ENCODE data around the gene SLC22A23. TPM values are rescaled to one million over a fixed set of nuclear protein-coding genes. Genes with fewer than 3 reads are reported as not detected.

The SLC22A23 gene
- total and polyA plus RNA-seq, 4 donors: 4.9 to 45.4 (median 19.7) TPM

DNA sequence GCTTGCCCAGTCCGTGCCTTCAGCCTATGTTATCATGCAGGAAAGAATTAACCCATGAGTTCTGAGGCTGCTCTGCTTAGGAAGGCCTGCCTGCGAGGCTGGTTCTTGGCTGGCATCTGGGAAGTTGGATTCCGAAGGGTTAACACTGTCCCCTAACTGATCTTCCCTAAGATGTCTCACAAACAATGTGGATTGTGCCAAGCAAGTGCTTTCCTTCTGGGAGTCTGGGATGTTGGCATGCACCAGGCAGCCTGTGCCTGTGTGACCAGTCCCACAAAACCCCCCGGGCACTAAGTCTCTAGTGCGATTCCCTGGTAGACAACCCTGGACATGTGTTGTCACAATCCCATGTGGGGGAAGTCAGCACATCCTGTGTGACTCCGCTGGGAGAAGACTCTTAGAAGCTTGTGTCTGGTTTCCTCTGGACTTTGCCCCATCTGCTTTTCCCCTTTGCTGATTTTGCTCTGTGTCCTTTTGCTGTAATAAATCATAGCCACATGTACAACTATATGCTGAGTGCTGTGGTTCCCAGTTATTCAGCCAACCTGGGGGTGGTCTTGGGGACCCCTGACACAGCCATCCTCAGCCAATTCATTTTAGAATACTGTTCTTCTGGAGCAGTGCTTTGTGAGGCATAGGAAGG is 83.8 kb downstream of the SLC22A23 start:
- H3K36me3 ChIP-seq (ENCODE audit: control insufficient read depth in 4 of 4, insufficient read depth in 3 of 4, low read depth in 1 of 4, low read length in 3 of 4): no peaks in the 10 kb centered on the region
- no peak overlapping the region for H3K4me3 ChIP-seq (ENCODE audit: low read depth in 1 of 3, low read length in 3 of 3)
- H3K27ac ChIP-seq (ENCODE audit: low read depth in 1 of 2, low read length in 2 of 2): peak overlapping the region; percentile 51 to 71
- WGBS: 61% methylated on average over 6 of the region's 6 CpGs
- H3K9me3 ChIP-seq (ENCODE audit: control insufficient read depth in 4 of 4, low read length in 3 of 4): no peaks in the 10 kb centered on the region
- no peaks in the 10 kb centered on the region for H3K27me3 ChIP-seq (ENCODE audit: control insufficient read depth in 4 of 4, insufficient read depth in 4 of 4, low read length in 3 of 4)
- H3K9ac ChIP-seq (ENCODE audit: low read depth in 1 of 2, low read length in 2 of 2): no peak overlapping the region
- H3K4me1 ChIP-seq (ENCODE audit: control insufficient read depth in 4 of 4, insufficient read depth in 4 of 4, low read length in 3 of 4): peaks cover 27 to 61% (median 50%) of the 10 kb centered on the region in 4 donors
- DNase-seq (ENCODE audit: low spot score): no peak
- TF ChIP-seq RXRA (IDR thresholded peaks at IDR 0.05) (peak in 1 of 2 donors; percentile 34), NR2F2 (IDR thresholded peaks at IDR 0.05) (no peak), YY1 (IDR thresholded peaks at IDR 0.05) (no peak), FOXA1 (IDR thresholded peaks at IDR 0.05) (no peak), ZBTB33 (IDR thresholded peaks at IDR 0.05) (no peak), RAD21 (IDR thresholded peaks at IDR 0.05) (peak in 1 of 2 donors; percentile 49), HNF4G (IDR thresholded peaks at IDR 0.05) (peak; percentile 65), SP1 (IDR thresholded peaks at IDR 0.05) (peak; percentile 84), MAX (IDR thresholded peaks at IDR 0.05) (no peak), GABPA (IDR thresholded peaks at IDR 0.05 in 1 of 2, conservative IDR thresholded peaks at IDR 0.05 in 1 of 2) (no peak), HNF4A (conservative IDR thresholded peaks at IDR 0.05) (peak; percentile 74 to 88)
- TF ChIP-seq, protein P1, sequence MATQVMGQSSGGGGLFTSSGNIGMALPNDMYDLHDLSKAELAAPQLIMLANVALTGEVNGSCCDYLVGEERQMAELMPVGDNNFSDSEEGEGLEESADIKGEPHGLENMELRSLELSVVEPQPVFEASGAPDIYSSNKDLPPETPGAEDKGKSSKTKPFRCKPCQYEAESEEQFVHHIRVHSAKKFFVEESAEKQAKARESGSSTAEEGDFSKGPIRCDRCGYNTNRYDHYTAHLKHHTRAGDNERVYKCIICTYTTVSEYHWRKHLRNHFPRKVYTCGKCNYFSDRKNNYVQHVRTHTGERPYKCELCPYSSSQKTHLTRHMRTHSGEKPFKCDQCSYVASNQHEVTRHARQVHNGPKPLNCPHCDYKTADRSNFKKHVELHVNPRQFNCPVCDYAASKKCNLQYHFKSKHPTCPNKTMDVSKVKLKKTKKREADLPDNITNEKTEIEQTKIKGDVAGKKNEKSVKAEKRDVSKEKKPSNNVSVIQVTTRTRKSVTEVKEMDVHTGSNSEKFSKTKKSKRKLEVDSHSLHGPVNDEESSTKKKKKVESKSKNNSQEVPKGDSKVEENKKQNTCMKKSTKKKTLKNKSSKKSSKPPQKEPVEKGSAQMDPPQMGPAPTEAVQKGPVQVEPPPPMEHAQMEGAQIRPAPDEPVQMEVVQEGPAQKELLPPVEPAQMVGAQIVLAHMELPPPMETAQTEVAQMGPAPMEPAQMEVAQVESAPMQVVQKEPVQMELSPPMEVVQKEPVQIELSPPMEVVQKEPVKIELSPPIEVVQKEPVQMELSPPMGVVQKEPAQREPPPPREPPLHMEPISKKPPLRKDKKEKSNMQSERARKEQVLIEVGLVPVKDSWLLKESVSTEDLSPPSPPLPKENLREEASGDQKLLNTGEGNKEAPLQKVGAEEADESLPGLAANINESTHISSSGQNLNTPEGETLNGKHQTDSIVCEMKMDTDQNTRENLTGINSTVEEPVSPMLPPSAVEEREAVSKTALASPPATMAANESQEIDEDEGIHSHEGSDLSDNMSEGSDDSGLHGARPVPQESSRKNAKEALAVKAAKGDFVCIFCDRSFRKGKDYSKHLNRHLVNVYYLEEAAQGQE (IDR thresholded peaks at IDR 0.05): no peak

DNA sequence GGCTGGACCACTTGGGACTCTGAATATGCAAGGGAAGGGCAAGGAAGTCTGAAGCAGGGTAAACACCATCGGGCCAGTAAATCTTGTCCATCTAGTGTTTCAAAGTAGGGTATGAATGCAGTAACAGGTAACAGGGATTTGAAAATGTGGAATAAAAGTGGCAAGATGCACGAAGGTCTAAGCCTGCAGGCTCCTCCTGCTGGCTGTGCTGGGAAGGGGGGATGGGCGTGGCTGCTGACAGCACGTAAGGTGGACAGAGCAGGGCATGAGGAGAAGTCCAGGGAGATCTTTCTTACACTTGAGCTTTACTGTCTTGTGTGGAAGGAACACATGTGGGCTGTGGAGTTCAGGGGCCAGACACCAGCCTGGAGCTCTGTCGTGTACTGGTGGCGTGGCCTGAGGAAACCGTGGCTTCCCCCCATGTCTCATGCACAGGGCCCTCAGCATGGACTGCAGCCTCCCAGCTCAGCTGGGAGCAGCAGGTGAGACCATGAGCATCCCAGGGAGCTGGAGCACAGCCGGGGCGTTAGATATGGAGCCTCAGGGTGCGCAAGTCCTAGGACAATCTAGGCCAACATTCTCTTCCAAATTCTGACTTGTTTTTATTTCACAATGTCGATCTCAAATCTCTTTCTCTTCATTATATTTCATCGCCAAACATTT is 84.5 kb downstream of the SLC22A23 start:
- H3K27ac ChIP-seq (ENCODE audit: low read depth in 1 of 2, low read length in 2 of 2): peak overlapping the region in 1 of 2 donors; percentile 71
- no peaks in the 10 kb centered on the region for H3K9me3 ChIP-seq (ENCODE audit: control insufficient read depth in 4 of 4, low read length in 3 of 4)
- H3K4me1 ChIP-seq (ENCODE audit: control insufficient read depth in 4 of 4, insufficient read depth in 4 of 4, low read length in 3 of 4): peaks cover 29 to 61% (median 54%) of the 10 kb centered on the region in 4 donors
- no peak for TF ChIP-seq GABPA (IDR thresholded peaks at IDR 0.05 in 1 of 2, conservative IDR thresholded peaks at IDR 0.05 in 1 of 2)
- no peak for TF ChIP-seq YY1 (IDR thresholded peaks at IDR 0.05)
- no peak for TF ChIP-seq MAX (IDR thresholded peaks at IDR 0.05)
- TF ChIP-seq SP1 (IDR thresholded peaks at IDR 0.05): no peak
- no peak for TF ChIP-seq HNF4G (IDR thresholded peaks at IDR 0.05)
- no peak overlapping the region for H3K4me3 ChIP-seq (ENCODE audit: low read depth in 1 of 3, low read length in 3 of 3)
- H3K27me3 ChIP-seq (ENCODE audit: control insufficient read depth in 4 of 4, insufficient read depth in 4 of 4, low read length in 3 of 4): no peaks in the 10 kb centered on the region
- H3K9ac ChIP-seq (ENCODE audit: low read depth in 1 of 2, low read length in 2 of 2): no peak overlapping the region
- 81% methylated on average over 12 of the region's 12 CpGs for WGBS
- H3K36me3 ChIP-seq (ENCODE audit: control insufficient read depth in 4 of 4, insufficient read depth in 3 of 4, low read depth in 1 of 4, low read length in 3 of 4): no peaks in the 10 kb centered on the region
- DNase-seq (ENCODE audit: low spot score): no peak
